ENCODE results near the gene PTPRK. TPM values are rescaled to one million over a fixed set of nuclear protein-coding genes. Genes with fewer than 3 reads are reported as not detected.

PTPRK gene
- total and polyA plus RNA-seq, 2 experiments from 2014 or later, result 26.9 to 56.4 TPM

- ATAC-seq (no peak), DNase-seq (ENCODE audit: low spot score) (no peak)
- TF ChIP-seq CREB1 (CRISPR knock-in tag; IDR thresholded peaks at IDR 0.05; ENCODE audit: low read depth) (no peak), REST (IDR thresholded peaks at IDR 0.05; ENCODE audit: unreplicated experiment) (no peak), ETS1 (IDR thresholded peaks at IDR 0.05) (no peak), ZNF114 (CRISPR knock-in tag; IDR thresholded peaks at IDR 0.05) (no peak), POLR2AphosphoS5 (IDR thresholded peaks at IDR 0.05; ENCODE audit: low read depth) (no peak), ZNF462 (CRISPR knock-in tag; IDR thresholded peaks at IDR 0.05) (no peak), ZNF331 (CRISPR knock-in tag; IDR thresholded peaks at IDR 0.05; ENCODE audit: low read depth) (no peak), JUNB (IDR thresholded peaks at IDR 0.05; ENCODE audit: unreplicated experiment) (no peak), EZH2 (IDR thresholded peaks at IDR 0.05; ENCODE audit: low read depth, unreplicated experiment) (no peak), EZH2phosphoT487 (IDR thresholded peaks at IDR 0.05; ENCODE audit: unreplicated experiment) (no peak), STAT1 (IDR thresholded peaks at IDR 0.05; ENCODE audit: unreplicated experiment) (no peak)
- Mint-ChIP-seq H3K4me1 (peaks cover 72% of the 10 kb centered on the region), H3K27me3 (ENCODE audit: insufficient read depth, low read depth, poor library complexity) (no peaks in the 10 kb centered on the region), H3K9me3 (no peaks in the 10 kb centered on the region), H3K4me3 (no peak overlapping the region), H3K36me3 (ENCODE audit: low read depth) (peaks cover 3% of the 10 kb centered on the region; the same call in 1 of the 3 replicates), H3K27ac (no peak overlapping the region)
- no peaks in the 10 kb centered on the region for H3F3A ChIP-seq (replicated peaks; ENCODE audit: low read depth)
- no peak overlapping the region for H3K27ac ChIP-seq (ENCODE audit: low read depth)
- H3K27me3 ChIP-seq (ENCODE audit: insufficient read depth), result no peaks in the 10 kb centered on the region
- no peak overlapping the region for H3K4me3 ChIP-seq
- H3K79me2 ChIP-seq (replicated peaks; ENCODE audit: insufficient read depth), result peaks cover 78% of the 10 kb centered on the region
- no peaks in the 10 kb centered on the region for H3K9me2 ChIP-seq (ENCODE audit: insufficient read depth)
- 0 out of 2 replicates have a peak overlapping the region, but pooled peaks have one; percentile 43 for H3K4me2 ChIP-seq
- peaks cover 80% of the 10 kb centered on the region for H3K4me1 ChIP-seq (ENCODE audit: insufficient read depth)
- H4K20me1 ChIP-seq (replicated peaks; ENCODE audit: insufficient read depth), result peaks cover 13% of the 10 kb centered on the region
- no peak overlapping the region for H2AFZ ChIP-seq
- no peaks in the 10 kb centered on the region for H3K36me3 ChIP-seq (ENCODE audit: insufficient read depth)
These were observed 24.7 kb downstream of the PTPRK start for GRCh38 chr6:128495536-128496333.
